IPS-20b (cell line): ENCODE results near the gene MAP2K5.

Experiments
- H3K27ac ChIP-seq: one replicate; pipeline ENCODE4 v1.5.1; 2013; ENCODE audit warnings: low read length
- H3K27me3 ChIP-seq: 2 replicates; pipeline ENCODE4 v1.6.1; 2013; ENCODE audit warnings: mild to moderate bottlenecking, low read length, inconsistent platforms; ENCODE audit not compliant: insufficient read depth
- H3K36me3 ChIP-seq: 2 replicates; pipeline ENCODE4 v1.6.1; 2013; ENCODE audit warnings: low read depth, mild to moderate bottlenecking, inconsistent platforms, low read length, moderate library complexity; ENCODE audit not compliant: insufficient read depth
- H3K4me1 ChIP-seq: 2 replicates; pipeline ENCODE4 v1.6.1; 2013; ENCODE audit warnings: mild to moderate bottlenecking, control low read depth, inconsistent platforms, low read length, moderate library complexity; ENCODE audit not compliant: insufficient read depth
- H3K4me3 ChIP-seq: 2 replicates; pipeline ENCODE4 v1.5.1; 2013; ENCODE audit warnings: mild to moderate bottlenecking, low read length, inconsistent platforms
- H3K9ac ChIP-seq: 2 replicates; pipeline ENCODE4 v1.6.1; 2013; ENCODE audit warnings: low read depth, mild to moderate bottlenecking, inconsistent platforms, low read length, moderate library complexity
- H3K9me3 ChIP-seq: 2 replicates; pipeline ENCODE4 v1.6.1; 2013; ENCODE audit warnings: mild to moderate bottlenecking, low read depth, low read length, inconsistent platforms; ENCODE audit not compliant: insufficient read depth

The MAP2K5 gene

GRCh38 chr15:67836477-67836876 is 294.0 kb downstream of the MAP2K5 start:
- Histone ChIP-seq H3K4me1 (peaks cover 22% of the 10 kb centered on the region), H3K36me3 (no peaks in the 10 kb centered on the region), H3K9ac (no peak overlapping the region), H3K27me3 (peaks cover 92% of the 10 kb centered on the region), H3K27ac (no peak overlapping the region), H3K4me3 (peak overlapping the region; percentile 55; the same call in 1 of the 2 replicates), H3K9me3 (no peaks in the 10 kb centered on the region; the same call in 1 of the 2 replicates)

GRCh38 chr15:67836955-67837354 is 294.5 kb downstream of the MAP2K5 start:
- Histone ChIP-seq H3K4me3 (no peak overlapping the region), H3K9me3 (no peaks in the 10 kb centered on the region), H3K27me3 (peaks cover 90% of the 10 kb centered on the region), H3K4me1 (peaks cover 22% of the 10 kb centered on the region), H3K9ac (no peak overlapping the region), H3K27ac (no peak overlapping the region), H3K36me3 (no peaks in the 10 kb centered on the region)

- Histone ChIP-seq H3K4me1 (peaks cover 18% of the 10 kb centered on the region), H3K36me3 (no peaks in the 10 kb centered on the region), H3K9ac (no peak overlapping the region; the same call in 1 of the 2 replicates), H3K9me3 (no peaks in the 10 kb centered on the region), H3K27ac (no peak overlapping the region), H3K4me3 (peak overlapping the region; percentile 86), H3K27me3 (peaks cover 71% of the 10 kb centered on the region)
Measured at GRCh38 chr15:67838789-67839332, 296.4 kb downstream of the MAP2K5 start.

GRCh38 chr15:67839499-67839928 is 297.0 kb downstream of the MAP2K5 start:
- Histone ChIP-seq H3K4me3 (peak overlapping the region; percentile 86), H3K4me1 (peaks cover 24% of the 10 kb centered on the region), H3K9me3 (no peaks in the 10 kb centered on the region), H3K27ac (no peak overlapping the region), H3K27me3 (peaks cover 65% of the 10 kb centered on the region), H3K9ac (peak overlapping the region; percentile 86; the same call in 1 of the 2 replicates), H3K36me3 (no peaks in the 10 kb centered on the region)

GRCh38 chr15:67839929-67840748 is 297.6 kb downstream of the MAP2K5 start, which contains the start of gene RNU6-1:
Gene RNU6-1 (minus strand): TSS chr15:67840045.
- peak within 1 kb of the TSS; percentile 86 for H3K9ac ChIP-seq
- peak within 1 kb of the TSS; percentile 2 for H3K27ac ChIP-seq
- peak within 1 kb of the TSS; percentile 86 for H3K4me3 ChIP-seq
- H3K36me3 ChIP-seq = no peaks in the 10 kb centered on the region
- peaks cover 58% of the 10 kb centered on the region for H3K27me3 ChIP-seq
- peaks cover 24% of the 10 kb centered on the region for H3K4me1 ChIP-seq
- H3K9me3 ChIP-seq = no peaks in the 10 kb centered on the region

- Histone ChIP-seq H3K4me3 (peak overlapping the region; percentile 86), H3K27me3 (peaks cover 50% of the 10 kb centered on the region), H3K27ac (no peak overlapping the region), H3K4me1 (peaks cover 24% of the 10 kb centered on the region), H3K9ac (peak overlapping the region; percentile 86; the same call in 1 of the 2 replicates), H3K36me3 (no peaks in the 10 kb centered on the region), H3K9me3 (no peaks in the 10 kb centered on the region)
Measured at GRCh38 chr15:67840749-67841512, 298.4 kb downstream of the MAP2K5 start.

- Histone ChIP-seq H3K4me3 (peak overlapping the region; percentile 86), H3K9ac (no peak overlapping the region), H3K27me3 (peaks cover 45% of the 10 kb centered on the region), H3K27ac (no peak overlapping the region), H3K4me1 (peaks cover 24% of the 10 kb centered on the region), H3K36me3 (no peaks in the 10 kb centered on the region), H3K9me3 (no peaks in the 10 kb centered on the region)
Measured at GRCh38 chr15:67841513-67841762, 298.9 kb downstream of the MAP2K5 start.

GRCh38 chr15:67843092-67843501 is 300.6 kb downstream of the MAP2K5 start:
- Histone ChIP-seq H3K27me3 (peaks cover 29% of the 10 kb centered on the region), H3K27ac (no peak overlapping the region), H3K4me3 (0 out of 2 replicates have a peak overlapping the region, but pooled peaks have one; percentile 20), H3K9ac (no peak overlapping the region), H3K9me3 (no peaks in the 10 kb centered on the region), H3K4me1 (peaks cover 20% of the 10 kb centered on the region), H3K36me3 (no peaks in the 10 kb centered on the region)

GRCh38 chr15:67843571-67844387 is 301.3 kb downstream of the MAP2K5 start:
- Histone ChIP-seq H3K9ac (peak overlapping the region; percentile 28; the same call in 1 of the 2 replicates), H3K36me3 (no peaks in the 10 kb centered on the region), H3K4me1 (peaks cover 20% of the 10 kb centered on the region), H3K27ac (no peak overlapping the region), H3K4me3 (0 out of 2 replicates have a peak overlapping the region, but pooled peaks have one; percentile 20), H3K9me3 (no peaks in the 10 kb centered on the region), H3K27me3 (peaks cover 22% of the 10 kb centered on the region)

- peaks cover 8% of the 10 kb centered on the region; the same call in 1 of the 2 replicates for H3K27me3 ChIP-seq
- no peak overlapping the region for H3K4me3 ChIP-seq
- no peaks in the 10 kb centered on the region for H3K9me3 ChIP-seq
- no peak overlapping the region for H3K9ac ChIP-seq
- H3K27ac ChIP-seq = no peak overlapping the region
- no peaks in the 10 kb centered on the region for H3K36me3 ChIP-seq
- H3K4me1 ChIP-seq = peaks cover 17% of the 10 kb centered on the region
Measured at GRCh38 chr15:67845974-67846373, 303.5 kb downstream of the MAP2K5 start.

- no peaks in the 10 kb centered on the region for H3K36me3 ChIP-seq
- H3K4me1 ChIP-seq = peaks cover 5% of the 10 kb centered on the region; the same call in 1 of the 2 replicates
- H3K4me3 ChIP-seq = no peak overlapping the region
- no peaks in the 10 kb centered on the region for H3K9me3 ChIP-seq
- no peak overlapping the region for H3K9ac ChIP-seq
- H3K27me3 ChIP-seq = no peaks in the 10 kb centered on the region
- no peak overlapping the region for H3K27ac ChIP-seq
Measured at GRCh38 chr15:67849538-67849937, 307.0 kb downstream of the MAP2K5 start.
